Fibroblast of the aortic adventitia (primary cell): ENCODE results near the gene VPS54. TPM values are rescaled to one million over a fixed set of nuclear protein-coding genes. Genes with fewer than 3 reads are reported as not detected.

Experiments
- DNase-seq: peaks from one replicate; pipeline ENCODE4 v3.0.0-alpha.2; 2010; ENCODE audit warnings: low read depth
- H3K4me3 ChIP-seq: 2 replicates; pipeline ENCODE4 v1.5.1; 2011; ENCODE audit warnings: low read depth, mild to moderate bottlenecking, control low read depth, low read length, moderate library complexity
- CTCF ChIP-seq: IDR thresholded peaks from 2 replicates; pipeline ENCODE4 v1.5.1; 2011; ENCODE audit warnings: mild to moderate bottlenecking, low read length, control low read depth, inconsistent platforms; ENCODE audit not compliant: insufficient read depth
- total RNA-seq: library from RNA; depleted of rRNA; stranded (reverse); fragments of >200 nt; gene quantifications from 2 replicates; pipeline ENCODE4 v1.2.3, GENCODE V29; 2012; ENCODE audit warnings: low replicate concordance

VPS54 gene
- total RNA-seq, 1 donor = 18.1 TPM

- DNase-seq = peak; percentile 18
- TF ChIP-seq CTCF = no peak
These were observed 3.8 kb downstream of the VPS54 start for GRCh38 chr2:64015391-64015790.

GRCh38 chr2:64014628-64015027 lies 4.6 kb downstream of the VPS54 start:
- no peak for DNase-seq
- no peak overlapping the region for H3K4me3 ChIP-seq
- no peak for TF ChIP-seq CTCF

More at GRCh38 chr2:64015391-64015790, 3.8 kb downstream of the VPS54 start:
- H3K4me3 ChIP-seq = no peak overlapping the region

DNA sequence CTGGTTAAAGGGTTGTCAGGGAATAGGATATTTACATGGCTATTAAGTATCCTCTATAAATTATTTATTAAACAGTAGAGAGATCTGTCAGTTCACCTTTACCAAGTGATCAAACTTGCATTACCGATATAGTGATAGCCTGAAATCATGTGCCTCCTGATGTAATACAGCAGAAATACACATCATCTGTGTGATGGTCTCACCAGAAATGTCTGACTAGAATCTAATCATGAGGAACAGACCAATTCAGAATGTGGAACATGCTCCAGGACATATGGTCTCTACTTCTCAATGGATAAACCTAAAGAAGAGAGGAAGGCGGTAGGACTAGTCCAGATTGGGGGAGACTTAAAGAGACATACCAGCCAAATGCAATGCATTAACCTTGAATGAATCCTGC lies 6.2 kb downstream of the VPS54 start:
- no peak for TF ChIP-seq CTCF
- no peak for DNase-seq
- H3K4me3 ChIP-seq = no peak overlapping the region

DNA sequence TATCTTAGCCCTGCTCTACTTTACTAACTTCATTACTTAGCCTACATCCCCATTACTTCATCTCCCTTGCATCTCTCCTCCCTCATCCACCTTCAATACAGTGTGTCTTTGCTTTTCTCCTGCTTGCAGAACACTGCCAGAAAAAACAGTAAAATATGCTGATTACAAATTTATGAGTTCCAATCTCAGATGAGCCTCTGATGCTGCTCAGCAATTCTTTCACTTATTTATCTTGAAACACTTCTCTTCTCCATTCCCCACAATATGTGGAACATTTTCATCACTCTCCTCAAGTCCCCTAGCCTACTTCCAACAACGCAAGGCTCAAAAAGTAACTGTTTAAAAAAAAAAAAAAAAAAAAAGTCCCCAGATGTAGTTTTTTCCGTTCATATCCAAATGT lies 7.1 kb downstream of the VPS54 start:
- TF ChIP-seq CTCF = no peak
- DNase-seq = peak; percentile 16
- no peak overlapping the region for H3K4me3 ChIP-seq

DNA sequence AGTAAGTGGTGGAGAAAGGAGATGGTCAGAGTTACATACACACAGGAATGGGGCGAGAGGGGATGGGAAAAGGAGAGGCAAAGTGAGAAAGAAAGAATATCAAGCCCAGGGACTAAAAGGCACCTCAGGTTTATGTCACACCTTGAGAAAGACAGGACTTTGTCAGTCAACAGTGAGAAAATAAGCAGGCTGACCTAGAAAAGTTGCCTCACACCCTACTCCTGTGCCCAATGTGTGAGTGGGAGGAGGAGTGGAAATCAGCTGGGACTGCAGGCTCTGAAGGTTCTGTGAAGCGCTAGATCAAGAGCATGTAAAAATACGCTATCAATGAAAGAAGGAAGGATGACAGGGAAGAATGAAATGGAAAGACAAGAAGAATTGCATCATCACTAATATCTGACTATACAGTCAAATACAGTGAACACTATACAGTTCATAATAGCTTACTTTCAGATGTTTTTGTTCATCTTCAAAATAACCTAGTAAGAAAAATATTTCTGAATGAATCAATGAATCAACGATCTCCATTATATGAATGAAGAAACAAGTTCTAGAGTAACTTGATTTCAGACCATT lies 10.7 kb downstream of the VPS54 start:
- H3K4me3 ChIP-seq = no peak overlapping the region
- no peak for TF ChIP-seq CTCF
- DNase-seq = no peak

DNA sequence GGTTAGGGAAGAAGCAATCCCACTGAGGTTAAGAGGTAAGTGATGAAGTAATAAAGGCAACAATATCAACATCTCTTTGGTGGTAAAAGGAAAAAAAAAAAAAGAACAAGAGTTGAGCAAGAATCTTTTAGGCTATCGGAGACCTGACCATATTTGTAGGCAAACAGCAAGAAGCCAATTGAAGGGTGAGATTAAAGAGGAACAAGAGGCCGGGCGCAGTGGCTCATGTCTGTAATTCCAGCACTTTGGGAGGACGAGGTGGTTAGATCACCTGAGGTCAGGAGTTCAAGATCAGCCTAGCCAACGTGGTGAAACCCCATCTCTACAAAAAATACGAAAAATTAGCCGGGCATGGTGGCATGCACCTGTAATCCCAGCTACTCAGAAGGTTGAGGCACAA lies 11.3 kb downstream of the VPS54 start:
- TF ChIP-seq CTCF = no peak
- no peak overlapping the region for H3K4me3 ChIP-seq
- DNase-seq = no peak

DNA sequence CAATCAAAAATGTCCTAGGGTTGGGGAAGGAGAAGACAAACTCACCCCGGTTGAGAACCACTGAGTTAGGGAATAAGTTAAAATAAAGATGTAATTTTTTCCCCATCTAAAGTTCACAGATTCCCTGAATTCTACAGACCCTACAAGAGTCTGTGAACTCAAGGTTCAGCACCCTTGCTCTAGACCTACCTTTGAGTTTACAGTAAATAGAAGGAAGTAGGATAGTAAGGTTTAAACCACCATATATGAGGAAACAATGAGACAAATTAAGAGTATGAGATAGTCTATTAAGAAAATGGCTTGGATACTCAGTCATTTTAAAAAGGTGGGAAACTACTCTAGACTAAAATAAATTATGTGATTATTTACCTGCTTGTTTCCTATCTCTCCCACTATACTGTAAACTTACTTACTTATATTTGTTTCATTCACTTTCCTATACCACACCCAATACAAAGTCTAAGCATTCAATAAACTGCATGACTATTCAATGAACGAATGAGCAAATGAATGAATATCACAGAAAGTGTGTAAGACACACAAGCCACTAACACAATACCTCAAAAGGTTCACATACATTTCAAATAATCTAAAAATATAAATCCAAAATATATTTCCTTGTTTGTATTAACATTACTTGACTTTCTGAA lies 13.4 kb downstream of the VPS54 start:
- no peak overlapping the region for H3K4me3 ChIP-seq
- no peak for DNase-seq
- no peak for TF ChIP-seq CTCF
